CD4-positive, alpha-beta T cell (primary cell): Measurements from ENCODE around the gene GNPTAB. TPM values are rescaled to one million over a fixed set of nuclear protein-coding genes. Genes with fewer than 3 reads are reported as not detected.

Experiments used
- ATAC-seq: fragments of 200-7000 bp; cut with Tn5 transposase; one replicate; pipeline ENCODE4 v1.10.0; 2022; ENCODE audit warnings: mild to moderate bottlenecking; ENCODE audit not compliant: poor library complexity
- CTCF ChIA-PET: fragments of 350-600 bp; sonication (Branson Sonifier 250); formaldehyde crosslinking; loops from one replicate; lab custom pipeline; 2021; ENCODE audit warnings: antibody characterized with exemption, inconsistent platforms; lab: Charles Lee
- POLR2A ChIA-PET: fragments of 350-600 bp; sonication (Branson Sonifier 250); formaldehyde crosslinking; loops from one replicate; lab custom pipeline; 2021; ENCODE audit warnings: antibody characterized with exemption, inconsistent platforms; lab: Charles Lee
- DNase-seq, 14 experiments: peaks; one replicate each; pipeline ENCODE4 v3.0.0-alpha.2; 2013 to 2020; ENCODE audit warnings: mixed read lengths in 2 of 14
- H3K27ac ChIP-seq, 2 donors: one replicate each; pipeline versions ENCODE4 v1.5.1 to v1.7.0; 2013; ENCODE audit warnings: low read length in 2 of 2, low read depth in 1 of 2, mild to moderate bottlenecking in 1 of 2
- H3K27me3 ChIP-seq, 2 experiments: 1 replicate in 1 of 2; 2 replicates in 1 of 2; pipeline versions ENCODE4 v1.6.1 to v1.7.0; 2013; ENCODE audit warnings: low read length in 2 of 2, control low read depth in 1 of 2, mild to moderate bottlenecking in 1 of 2, moderate library complexity in 1 of 2; ENCODE audit not compliant: insufficient read depth in 2 of 2, control insufficient read depth in 1 of 2
- H3K36me3 ChIP-seq: one replicate; pipeline ENCODE4 v1.6.1; 2013; ENCODE audit warnings: low read length, control low read depth; ENCODE audit not compliant: insufficient read depth
- H3K4me1 ChIP-seq: one replicate; pipeline ENCODE4 v1.6.1; 2013; ENCODE audit warnings: low read length, control low read depth; ENCODE audit not compliant: insufficient read depth
- H3K4me3 ChIP-seq: one replicate; pipeline ENCODE4 v1.5.1; 2013; ENCODE audit warnings: mild to moderate bottlenecking, low read length, moderate library complexity
- H3K9me3 ChIP-seq, 2 experiments: 1 replicate in 1 of 2; 2 replicates in 1 of 2; pipeline versions ENCODE4 v1.6.1 to v1.7.0; 2013; ENCODE audit warnings: low read length in 2 of 2, mild to moderate bottlenecking in 2 of 2, control low read depth in 1 of 2, moderate library complexity in 1 of 2; ENCODE audit not compliant: control insufficient read depth in 1 of 2, insufficient read depth in 1 of 2
- H3K27ac Mint-ChIP-seq: one replicate; pipeline ENCODE4 v1.8.0; 2020; ENCODE audit warnings: mixed read lengths
- H3K27me3 Mint-ChIP-seq: one replicate; pipeline ENCODE4 v1.8.0; 2021; ENCODE audit warnings: mixed read lengths
- H3K36me3 Mint-ChIP-seq: one replicate; pipeline ENCODE4 v1.8.0; 2021; ENCODE audit warnings: low read depth, mixed read lengths
- H3K4me1 Mint-ChIP-seq: one replicate; pipeline ENCODE4 v1.8.0; 2021; ENCODE audit warnings: low read depth, mixed read lengths
- H3K4me3 Mint-ChIP-seq: one replicate; pipeline ENCODE4 v1.8.0; 2020; ENCODE audit warnings: mild to moderate bottlenecking, mixed read lengths
- H3K9me3 Mint-ChIP-seq: one replicate; pipeline ENCODE4 v1.8.0; 2020; ENCODE audit warnings: mixed read lengths
- CTCF ChIP-seq: fragments of 200-600 bp; IDR thresholded peaks from one replicate; pipeline ENCODE4 v1.8.0; 2022; ENCODE audit warnings: antibody characterized with exemption, mild to moderate bottlenecking
- intact Hi-C, 2 experiments: fragments of 100-400 bp; cut with DNase I in 1 of 2; cut with micrococcal nuclease in 1 of 2; formaldehyde crosslinking; loops; one replicate each; pipeline versions ENCODE4 v1.15.1 to v1.9.0; 2023 to 2025; cut with DNase I, micrococcal nuclease
- total RNA-seq, 174 experiments: library from RNA in 2 of 174; stranded (reverse) in 2 of 174; gene quantifications; one replicate each; pipeline ENCODE4 v1.2.3 and lab custom pipeline; 2021 to 2026

Gene GNPTAB
- total RNA-seq, 2 experiments from 2014 or later, result 38.2 to 43.8 TPM

GRCh38 chr12:101745481-101745880, 85.3 kb downstream of the GNPTAB start:
- ChIA-PET CTCF (interaction anchor here (1.0 to 1.2 kb wide), 2 partner anchors 14 to 63 kb away, joined by 3 to 4 read pairs; no protein-coding TSS in a partner anchor), POLR2A (no interaction called here)
- H3K36me3 Mint-ChIP-seq, result peaks cover 77% of the 10 kb centered on the region
- ATAC-seq (no peak), DNase-seq (no peak)
- Histone ChIP-seq H3K36me3 (peaks cover 41% of the 10 kb centered on the region), H3K27ac (no peak overlapping the region), H3K4me3 (no peak overlapping the region), H3K27me3 (no peaks in the 10 kb centered on the region), H3K4me1 (peaks cover 9% of the 10 kb centered on the region), H3K9me3 (no peaks in the 10 kb centered on the region)
- peaks cover 3% of the 10 kb centered on the region for H3K4me1 Mint-ChIP-seq
- intact Hi-C loops, result no loop called here
- H3K4me3 Mint-ChIP-seq, result no peak overlapping the region
- no peaks in the 10 kb centered on the region for H3K9me3 Mint-ChIP-seq
- H3K27me3 Mint-ChIP-seq, result no peaks in the 10 kb centered on the region
- TF ChIP-seq CTCF, result no peak
- no peak overlapping the region for H3K27ac Mint-ChIP-seq

- peaks cover 3% of the 10 kb centered on the region for H3K4me1 Mint-ChIP-seq
- H3K4me3 Mint-ChIP-seq, result no peak overlapping the region
- H3K9me3 ChIP-seq, result peaks cover 0 to 6% of the 10 kb centered on the region in 2 experiments
- H3K4me3 ChIP-seq, result no peak overlapping the region
- no peak overlapping the region for H3K27ac ChIP-seq
- intact Hi-C loops, result no loop called here
- peaks cover 61% of the 10 kb centered on the region for H3K36me3 Mint-ChIP-seq
- POLR2A ChIA-PET, result no interaction called here
- H3K27ac Mint-ChIP-seq, result peak overlapping the region; percentile 45
- no peaks in the 10 kb centered on the region for H3K9me3 Mint-ChIP-seq
- no peak for TF ChIP-seq CTCF
- DNase-seq, result peak in 2 of 14 experiments; percentile 24 to 36
- CTCF ChIA-PET, result no interaction called here
- H3K4me1 ChIP-seq, result peaks cover 9% of the 10 kb centered on the region
- H3K27me3 ChIP-seq, result no peaks in the 10 kb centered on the region
- no peaks in the 10 kb centered on the region for H3K27me3 Mint-ChIP-seq
- H3K36me3 ChIP-seq, result peaks cover 33% of the 10 kb centered on the region
- peak; percentile 17 for ATAC-seq
Measured at GRCh38 chr12:101743724-101744472, 86.9 kb downstream of the GNPTAB start.

GRCh38 chr12:101743242-101743641, 87.5 kb downstream of the GNPTAB start:
- Histone ChIP-seq H3K4me1 (peaks cover 9% of the 10 kb centered on the region), H3K27me3 (no peaks in the 10 kb centered on the region), H3K4me3 (no peak overlapping the region), H3K9me3 (peaks cover 0 to 11% of the 10 kb centered on the region in 2 experiments), H3K27ac (no peak overlapping the region), H3K36me3 (peaks cover 28% of the 10 kb centered on the region)
- Mint-ChIP-seq H3K27me3 (no peaks in the 10 kb centered on the region), H3K27ac (peak overlapping the region; percentile 45), H3K36me3 (peaks cover 54% of the 10 kb centered on the region), H3K4me1 (peaks cover 3% of the 10 kb centered on the region), H3K9me3 (no peaks in the 10 kb centered on the region), H3K4me3 (no peak overlapping the region)
- DNase-seq (no peak), ATAC-seq (no peak)
- ChIA-PET POLR2A (no interaction called here), CTCF (no interaction called here)
- no peak for TF ChIP-seq CTCF
- intact Hi-C loops, result no loop called here
